Neural progenitor cell (in vitro differentiated cells): Measurements from ENCODE around the gene KLLN. TPM values are rescaled to one million over a fixed set of nuclear protein-coding genes. Genes with fewer than 3 reads are reported as not detected.
A peak's percentile ranks its signal among the peaks of the same experiment; 100 is the strongest.

Experiments used
- DNase-seq: peaks from one replicate; pipeline ENCODE4 v3.0.0-alpha.2; 2016; ENCODE audit warnings: low spot score
- H2AFZ ChIP-seq: fragments of 200-600 bp; sonication (generic); replicated peaks from 2 replicates; pipeline ENCODE4 v1.6.1; 2016; ENCODE audit warnings: antibody characterized with exemption
- H3F3A ChIP-seq: fragments of 200-600 bp; sonication (generic); 2 replicates; pipeline ENCODE4 v1.6.1; 2016; ENCODE audit warnings: antibody characterized with exemption, low read depth
- H3K27ac ChIP-seq: fragments of 200-600 bp; sonication (generic); 2 replicates; pipeline ENCODE4 v1.5.1; 2016; ENCODE audit warnings: mild to moderate bottlenecking
- H3K27me3 ChIP-seq: fragments of 200-600 bp; sonication (generic); 2 replicates; pipeline ENCODE4 v1.6.1; 2016; ENCODE audit warnings: mild to moderate bottlenecking, moderate library complexity
- H3K36me3 ChIP-seq: fragments of 200-600 bp; sonication (generic); 2 replicates; pipeline ENCODE4 v1.5.1; 2016
- H3K4me1 ChIP-seq: fragments of 200-600 bp; sonication (generic); 2 replicates; pipeline ENCODE4 v1.6.1; 2016; ENCODE audit warnings: mixed run types
- H3K4me2 ChIP-seq: fragments of 200-600 bp; sonication (generic); 2 replicates; pipeline ENCODE4 v1.6.1; 2016
- H3K4me3 ChIP-seq: fragments of 200-600 bp; sonication (generic); 2 replicates; pipeline ENCODE4 v1.5.1; 2016
- H3K79me2 ChIP-seq: fragments of 200-600 bp; sonication (generic); 2 replicates; pipeline ENCODE4 v1.6.1; 2016; ENCODE audit warnings: low read depth
- H3K9ac ChIP-seq: fragments of 200-600 bp; sonication (generic); 2 replicates; pipeline ENCODE4 v1.6.1; 2016
- H3K9me3 ChIP-seq: fragments of 200-600 bp; sonication (generic); 2 replicates; pipeline ENCODE4 v1.5.1; 2016; ENCODE audit warnings: low read depth
- H4K20me1 ChIP-seq: fragments of 200-600 bp; sonication (generic); 2 replicates; pipeline ENCODE4 v1.6.1; 2016; ENCODE audit warnings: low read depth
- H3K27ac Mint-ChIP-seq: 3 replicates; pipeline ENCODE4 v1.8.0; 2021; ENCODE audit warnings: mixed read lengths
- H3K27me3 Mint-ChIP-seq: 2 replicates; pipeline ENCODE4 v1.8.0; 2022; ENCODE audit warnings: low read depth, mild to moderate bottlenecking, inconsistent platforms, moderate library complexity, mixed read lengths; ENCODE audit not compliant: insufficient read depth
- H3K36me3 Mint-ChIP-seq: 3 replicates; pipeline ENCODE4 v1.8.0; 2021; ENCODE audit warnings: mixed read lengths
- H3K4me1 Mint-ChIP-seq: 3 replicates; pipeline ENCODE4 v1.8.0; 2021; ENCODE audit warnings: mixed read lengths
- H3K4me3 Mint-ChIP-seq: 3 replicates; pipeline ENCODE4 v1.8.0; 2021; ENCODE audit warnings: mild to moderate bottlenecking, moderate library complexity, mixed read lengths
- H3K9me3 Mint-ChIP-seq: 3 replicates; pipeline ENCODE4 v1.8.0; 2020; ENCODE audit warnings: mixed read lengths
- CTCF ChIP-seq: fragments of 200-600 bp; sonication (generic); IDR thresholded peaks from 2 replicates; pipeline ENCODE4 v1.5.1; 2017; ENCODE audit warnings: antibody characterized with exemption, mild to moderate bottlenecking
- EZH2 ChIP-seq: fragments of 200-600 bp; sonication (generic); IDR thresholded peaks from 2 replicates; pipeline ENCODE4 v1.6.1; 2017; ENCODE audit warnings: antibody characterized with exemption, mild to moderate bottlenecking, moderate library complexity
- EZH2phosphoT487 ChIP-seq: fragments of 200-600 bp; sonication (generic); IDR thresholded peaks from 2 replicates; pipeline ENCODE4 v1.6.1; 2017; ENCODE audit warnings: antibody characterized with exemption
- small RNA-seq: library from RNA; depleted of rRNA; stranded (forward); fragments of <200 nt; gene quantifications from one replicate; pipeline ENCODE3, GENCODE V24; 2015
- total RNA-seq: library from RNA; depleted of rRNA; stranded (reverse); fragments of >200 nt; gene quantifications from 2 replicates; pipeline ENCODE4 v1.2.3, GENCODE V29; 2015; ENCODE audit warnings: low replicate concordance

Gene KLLN
- total RNA-seq, 1 donor from 2014 or later = 1.5 TPM

DNA sequence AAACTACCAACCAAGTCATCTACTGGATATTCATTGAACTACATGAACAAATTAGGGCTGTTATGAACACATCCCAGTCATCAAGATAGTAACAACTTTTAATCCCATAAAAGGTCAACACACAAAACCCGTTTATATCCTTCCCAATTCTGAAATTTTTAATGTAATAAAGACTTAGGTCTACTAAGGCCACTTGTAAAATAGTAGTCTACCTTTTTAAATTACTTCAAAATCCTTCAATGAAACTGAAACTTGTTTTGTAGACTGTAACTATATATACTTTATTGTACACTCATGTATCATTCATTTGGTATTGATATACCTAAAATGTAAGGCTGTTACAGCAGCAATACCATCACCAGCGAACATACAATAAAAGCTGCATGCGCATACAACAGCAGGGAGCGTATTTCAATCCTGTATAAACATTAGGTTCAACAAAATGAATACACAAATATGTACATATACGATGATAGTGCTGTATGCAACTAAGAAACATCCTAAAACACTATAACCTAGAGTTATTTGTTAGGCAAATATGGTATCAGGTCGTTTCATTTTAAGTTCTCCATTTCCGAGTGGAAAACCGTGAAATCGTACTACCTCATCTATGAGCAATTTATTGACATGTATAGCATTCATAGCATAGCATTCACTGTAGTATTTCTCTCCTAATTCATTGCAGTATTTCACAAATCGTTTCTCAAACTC lies 46.3 kb downstream of the KLLN start:
- Histone ChIP-seq H3K9me3 (no peaks in the 10 kb centered on the region), H3F3A (peaks cover 16% of the 10 kb centered on the region), H2AFZ (no peak overlapping the region), H4K20me1 (peaks cover 17% of the 10 kb centered on the region), H3K36me3 (peaks cover 2% of the 10 kb centered on the region), H3K9ac (peak overlapping the region; percentile 67), H3K4me2 (peak overlapping the region; percentile 91), H3K27me3 (no peaks in the 10 kb centered on the region), H3K4me3 (peak overlapping the region; percentile 73), H3K27ac (peak overlapping the region; percentile 74), H3K4me1 (peaks cover 20% of the 10 kb centered on the region), H3K79me2 (peaks cover 60% of the 10 kb centered on the region)
- DNase-seq = no peak
- H3K27me3 Mint-ChIP-seq = no peaks in the 10 kb centered on the region
- H3K4me3 Mint-ChIP-seq = peak overlapping the region; percentile 98
- H3K27ac Mint-ChIP-seq = peak overlapping the region; percentile 89
- no peak for TF ChIP-seq CTCF
- TF ChIP-seq EZH2phosphoT487 = no peak
- TF ChIP-seq EZH2 = no peak
- peaks cover 20% of the 10 kb centered on the region for H3K4me1 Mint-ChIP-seq
- H3K36me3 Mint-ChIP-seq = peaks cover 17% of the 10 kb centered on the region
- H3K9me3 Mint-ChIP-seq = no peaks in the 10 kb centered on the region

DNA sequence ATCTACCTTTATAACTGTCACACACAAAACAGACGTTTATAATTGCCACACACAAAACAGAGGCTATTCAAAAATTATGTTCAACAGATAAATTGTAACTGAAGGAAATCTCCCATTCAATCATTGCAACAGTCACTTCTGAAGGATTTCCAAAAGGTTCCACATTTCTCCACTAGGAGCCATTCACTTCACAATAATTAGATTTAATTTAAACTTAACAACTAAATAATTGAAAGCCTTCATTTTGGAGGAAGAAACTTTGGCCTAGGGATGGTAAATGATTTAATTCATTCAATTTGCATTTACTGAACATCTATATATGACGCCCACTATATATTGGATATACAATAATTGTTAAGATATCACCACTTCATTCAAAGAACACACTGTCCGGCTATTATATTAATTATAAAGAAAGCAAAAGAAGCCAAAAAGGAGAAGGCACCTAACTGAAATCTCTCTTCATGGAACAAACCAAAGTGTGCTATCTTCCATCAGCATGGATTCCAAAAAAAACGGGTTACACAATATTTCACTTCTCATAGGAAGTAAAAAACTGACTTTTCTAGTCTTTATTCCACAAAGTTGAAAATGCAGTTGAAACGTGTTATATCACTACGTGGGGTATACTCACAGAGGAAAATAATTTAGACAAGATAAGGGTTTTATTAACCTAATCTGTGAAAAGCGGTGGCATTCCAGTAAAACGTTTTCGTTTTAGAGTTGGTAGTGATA lies 47.0 kb downstream of the KLLN start:
- Histone ChIP-seq H3K79me2 (peaks cover 65% of the 10 kb centered on the region), H3K27ac (no peak overlapping the region)

More for the DNA sequence above, 47.0 kb downstream of the KLLN start:
- H3K9me3 ChIP-seq = no peaks in the 10 kb centered on the region
- TF ChIP-seq EZH2 (no peak), CTCF (peak; percentile 28)
- no peak overlapping the region for H3K9ac ChIP-seq
- no peak for DNase-seq
- peaks cover 16% of the 10 kb centered on the region for H3F3A ChIP-seq
- H3K9me3 Mint-ChIP-seq = no peaks in the 10 kb centered on the region
- no peaks in the 10 kb centered on the region for H3K27me3 ChIP-seq
- no peak overlapping the region for H3K27ac Mint-ChIP-seq
- H3K36me3 ChIP-seq = peaks cover 2% of the 10 kb centered on the region
- no peak overlapping the region for H2AFZ ChIP-seq
- peaks cover 20% of the 10 kb centered on the region for H3K4me1 ChIP-seq
- H3K4me1 Mint-ChIP-seq = peaks cover 20% of the 10 kb centered on the region
- H3K4me3 Mint-ChIP-seq = peak overlapping the region; percentile 98
- H3K4me3 ChIP-seq = peak overlapping the region; percentile 73
- peaks cover 25% of the 10 kb centered on the region for H3K36me3 Mint-ChIP-seq
- peaks cover 17% of the 10 kb centered on the region for H4K20me1 ChIP-seq
- no peaks in the 10 kb centered on the region for H3K27me3 Mint-ChIP-seq
- H3K4me2 ChIP-seq = peak overlapping the region; percentile 91

Small RNA genes lying within 50 kb of the gene (small RNA-seq; reads per million reads assigned to genes)
- not detected for gene RN7SL78P

Other genes with a start within 250 kb of the KLLN start
- gene PAPSS2, start 203.7 kb downstream of the KLLN start, total RNA-seq = 4.0 and 6.0 TPM in 2 replicates
- gene ATAD1, start 45.3 kb downstream of the KLLN start, total RNA-seq = 47.8 and 63.2 TPM in 2 replicates
- gene PTEN, start 92 bp upstream of the KLLN start, total RNA-seq = 50.5 and 64.9 TPM in 2 replicates